Measurements from ENCODE around the gene SLC5A10. TPM values are rescaled to one million over a fixed set of nuclear protein-coding genes. Genes with fewer than 3 reads are reported as not detected.
"Not testable (repeated sequence)": the region's sequence is repeated elsewhere in the genome, so short reads cannot be mapped to it uniquely, and the experiment has no call there.

SLC5A10 gene
- total RNA-seq, 1 donor from 2014 or later, result not detected

DNA sequence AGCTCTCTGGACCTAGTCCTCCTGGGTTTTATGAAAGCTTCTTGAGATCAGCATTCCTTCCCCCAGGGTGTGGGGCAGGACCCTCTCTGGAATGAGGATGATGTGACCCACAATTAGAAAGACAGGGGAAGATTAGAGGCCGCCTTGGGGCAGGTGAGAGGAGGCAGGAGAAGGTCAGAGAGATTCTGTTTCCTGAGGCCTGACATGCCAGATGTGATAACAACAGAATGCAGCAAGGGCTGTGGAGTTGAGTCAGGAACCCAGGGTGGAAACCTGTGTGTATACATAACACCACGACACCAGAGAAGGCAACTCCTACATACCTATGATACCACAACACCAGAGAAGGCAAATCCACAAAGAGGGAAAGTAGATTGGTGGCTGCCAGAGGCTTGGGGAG lies 5.4 kb upstream of the SLC5A10 start:
- no peak for DNase-seq (ENCODE audit: extremely low read depth, low read depth, low spot score)

DNA sequence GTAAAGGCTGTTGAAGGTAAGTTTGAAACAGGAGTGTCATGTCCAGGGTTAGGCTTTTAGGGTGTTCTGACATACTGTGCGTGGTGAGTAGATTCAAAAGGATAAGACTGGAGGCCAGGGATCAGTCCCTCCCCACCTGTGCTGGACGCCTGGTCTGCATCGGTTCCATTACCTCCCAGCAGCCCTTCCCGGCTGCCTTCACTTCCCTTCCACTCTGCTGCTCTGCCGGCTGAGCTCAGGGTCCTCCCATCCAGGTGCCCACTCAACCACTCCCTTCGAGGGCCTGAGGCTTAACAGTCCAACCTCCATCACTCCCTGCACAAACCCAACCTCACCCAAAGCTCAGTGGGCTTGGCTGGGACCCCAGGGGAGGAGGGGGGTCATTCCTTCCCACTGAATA lies 4.1 kb upstream of the SLC5A10 start:
- no peak for DNase-seq (ENCODE audit: extremely low read depth, low read depth, low spot score)

DNA sequence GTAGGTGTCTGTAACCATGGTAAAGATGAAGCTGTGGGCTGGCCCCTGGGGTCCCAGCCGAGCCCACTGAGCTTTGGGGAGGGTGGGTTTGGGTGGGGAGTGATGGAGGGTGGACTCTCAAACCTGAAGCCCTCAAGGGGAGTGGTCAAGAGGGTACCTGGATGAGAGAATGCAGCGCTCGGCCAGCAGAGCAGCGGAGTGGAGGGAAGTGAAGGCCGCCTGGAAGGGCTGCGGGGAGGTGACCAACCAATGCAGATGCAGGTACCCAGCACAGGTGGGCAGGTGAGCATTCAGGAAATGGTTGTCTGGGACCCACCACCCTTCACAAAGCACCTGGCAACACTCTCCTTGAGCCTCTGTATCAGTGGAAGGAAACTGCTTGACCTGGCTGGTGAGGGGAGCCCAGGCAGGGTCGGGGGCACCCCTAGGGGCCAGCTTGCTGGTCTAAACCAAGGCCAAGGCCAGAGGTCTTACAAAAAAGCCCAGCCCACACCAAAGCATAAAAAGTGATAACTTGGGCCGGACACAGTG lies 3.4 kb upstream of the SLC5A10 start:
- no peak for DNase-seq (ENCODE audit: extremely low read depth, low read depth, low spot score)

DNA sequence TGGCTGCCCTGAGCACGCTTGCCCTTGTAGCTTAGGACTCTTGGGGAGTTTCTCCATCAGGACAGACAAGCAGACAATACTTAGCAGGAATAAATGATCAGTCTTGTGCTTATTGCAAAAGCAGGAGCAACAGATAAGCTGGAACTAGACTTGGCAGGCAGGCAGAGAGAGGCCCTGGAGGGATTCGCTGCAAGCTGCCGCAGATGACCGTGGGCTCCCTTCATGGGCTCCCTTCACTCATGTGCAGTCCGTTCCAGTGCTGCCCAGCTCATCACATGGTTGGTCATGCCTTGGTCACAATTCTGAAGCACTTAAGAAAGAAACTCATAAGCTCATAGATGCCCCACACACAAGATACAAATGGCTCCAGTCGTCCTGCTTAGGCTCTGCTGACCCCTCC lies 2.4 kb upstream of the SLC5A10 start:
- no peak for DNase-seq (ENCODE audit: extremely low read depth, low read depth, low spot score)

DNA sequence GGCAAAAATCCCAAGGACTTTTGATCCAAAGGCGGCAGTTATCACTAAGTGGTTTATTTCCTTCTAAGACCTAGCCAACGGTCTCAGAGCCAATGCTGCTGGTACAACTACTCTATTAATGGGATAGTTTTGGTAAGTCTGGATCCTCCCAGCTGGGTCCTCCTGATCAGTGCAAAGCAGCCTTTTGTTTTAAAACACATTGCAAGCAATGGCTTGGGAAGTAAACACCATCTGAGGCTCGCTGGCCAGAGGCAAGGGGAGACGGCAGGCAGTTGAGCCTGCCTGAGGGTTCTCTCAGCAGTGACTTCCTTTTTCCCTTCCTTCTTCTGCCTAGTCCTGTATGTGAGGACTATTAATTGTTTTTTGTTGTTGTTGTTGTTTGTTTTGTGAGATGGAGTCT lies 1.6 kb upstream of the SLC5A10 start:
- DNase-seq (ENCODE audit: extremely low read depth, low read depth, low spot score), result no peak

DNA sequence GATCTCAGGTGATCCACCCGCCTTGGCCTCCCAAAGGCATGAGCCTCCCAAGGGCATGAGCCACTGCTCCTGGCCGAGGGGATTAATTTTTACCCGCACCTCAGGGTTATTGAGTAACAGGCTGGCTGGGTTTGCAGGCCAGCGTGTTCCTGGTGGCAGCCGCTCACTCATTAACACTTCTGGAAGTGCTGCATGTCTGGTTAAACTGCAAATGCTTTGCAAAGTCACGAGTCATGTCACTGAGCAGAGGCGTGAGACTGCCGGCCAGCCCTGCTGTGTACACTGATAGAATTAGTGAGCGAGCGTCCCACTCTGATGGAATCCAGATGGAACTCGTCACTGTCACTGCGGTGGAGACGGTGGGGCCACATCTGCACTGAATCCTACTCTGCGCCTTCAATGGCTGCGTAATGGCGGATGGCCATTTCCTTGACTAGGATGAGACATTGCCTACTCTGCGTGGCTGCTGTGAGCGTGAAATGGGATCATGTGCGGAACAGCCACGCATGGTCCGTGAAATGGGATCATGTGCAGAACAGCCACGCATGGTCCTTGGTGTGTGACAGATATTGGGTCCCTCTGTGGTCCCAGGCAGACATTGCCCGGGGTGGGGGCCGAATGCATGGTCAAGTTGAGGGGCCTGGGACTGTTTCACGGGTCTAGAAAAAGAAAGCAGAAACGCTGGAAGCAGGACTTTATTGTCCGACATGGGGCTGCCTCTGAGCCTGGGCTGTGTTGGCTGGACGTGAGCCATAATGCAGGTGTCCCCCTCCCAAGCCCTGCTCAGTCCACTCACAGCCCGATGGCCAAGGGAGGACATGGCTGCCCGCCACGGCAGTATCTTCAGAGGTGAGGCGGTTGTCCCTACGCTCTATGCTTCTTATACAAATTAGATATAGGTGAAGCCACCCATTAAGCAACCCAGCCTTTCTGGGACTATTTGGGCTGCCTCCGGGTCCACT lies 740 bp upstream of the SLC5A10 start:
- DNase-seq (ENCODE audit: extremely low read depth, low read depth, low spot score), result no peak

DNA sequence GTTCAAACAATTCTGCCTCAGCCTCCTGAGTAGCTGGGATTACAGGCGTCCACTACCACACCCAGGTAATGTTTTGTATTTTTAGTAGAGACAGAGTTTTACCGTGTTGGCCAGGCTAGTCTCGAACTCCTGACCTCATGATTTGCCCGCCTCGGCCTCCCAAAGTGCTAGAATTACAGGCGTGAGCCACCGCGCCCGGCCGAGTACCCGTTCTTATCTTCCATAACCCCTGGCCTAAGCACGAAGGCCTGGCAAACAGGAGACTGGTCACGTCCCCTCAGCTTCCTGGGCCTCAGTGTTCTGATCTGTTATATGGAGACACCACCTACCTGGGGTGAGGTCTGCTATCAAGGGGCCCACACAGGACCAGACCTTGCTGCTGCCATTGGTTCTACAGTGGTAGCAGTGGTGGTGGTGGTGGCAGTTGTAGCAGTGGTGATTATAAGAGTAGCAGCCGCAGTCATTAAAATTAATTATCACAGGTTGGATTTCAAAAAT lies 1.3 kb downstream of the SLC5A10 start:
- no peak for DNase-seq (ENCODE audit: extremely low read depth, low read depth, low spot score)

DNA sequence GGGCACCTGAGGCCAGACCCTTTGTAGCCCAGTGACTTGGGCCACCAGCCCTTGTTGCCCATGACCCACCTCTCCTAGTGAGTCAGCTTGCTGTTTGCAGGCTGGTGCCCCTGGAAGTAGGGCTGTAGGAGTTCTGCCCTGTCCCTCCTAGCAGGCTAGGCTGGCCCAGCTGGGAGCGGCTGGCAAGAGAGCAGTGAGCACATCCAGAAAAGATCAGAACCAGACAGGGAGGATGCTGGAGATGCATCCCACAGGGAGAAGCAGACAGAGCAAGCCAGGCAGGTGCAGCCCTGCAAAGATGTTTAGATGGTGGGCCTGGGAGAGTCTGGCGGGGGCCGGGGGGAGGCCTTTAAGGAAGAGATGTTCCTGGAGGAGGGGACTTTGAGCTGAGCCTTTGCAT lies 2.4 kb downstream of the SLC5A10 start:
- no peak for DNase-seq (ENCODE audit: extremely low read depth, low read depth, low spot score)

DNA sequence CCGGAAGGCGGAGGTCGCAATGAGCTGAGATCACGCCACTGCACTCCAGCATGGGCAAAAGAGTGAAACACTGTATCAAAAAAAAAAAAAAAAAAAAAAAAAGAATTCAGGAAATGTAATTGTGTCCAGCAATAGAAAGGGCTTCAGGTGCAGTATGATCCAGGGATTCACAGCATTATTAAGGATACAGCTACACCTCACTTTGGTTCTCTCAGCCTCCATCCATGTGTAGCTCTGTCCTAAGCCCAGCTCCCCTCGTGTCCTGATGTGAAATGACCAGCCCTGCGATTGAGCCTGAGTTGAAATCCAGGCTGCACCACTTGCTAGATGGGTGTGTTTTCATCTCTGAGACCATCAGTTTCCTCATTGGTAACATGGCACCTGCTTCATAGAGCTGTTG lies 3.0 kb downstream of the SLC5A10 start:
- no peak for DNase-seq (ENCODE audit: extremely low read depth, low read depth, low spot score)

DNA sequence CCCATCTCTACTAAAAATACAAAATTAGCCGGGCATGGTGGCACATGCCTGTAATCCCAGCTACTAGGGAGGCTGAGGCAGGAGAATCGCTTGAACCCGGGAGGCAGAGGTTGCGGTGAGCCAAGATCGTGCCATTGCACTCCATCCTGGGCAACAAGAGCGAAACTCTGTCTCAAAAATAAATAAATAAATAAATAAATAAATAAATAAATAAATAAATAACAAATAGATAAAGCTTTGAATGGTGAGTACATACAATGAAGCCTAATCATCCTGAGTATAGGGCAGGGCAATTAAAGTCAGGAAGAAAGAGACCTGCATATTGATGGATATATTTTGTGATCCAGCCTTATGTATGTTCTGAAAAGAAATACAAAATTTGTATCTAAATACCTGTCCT lies 4.1 kb downstream of the SLC5A10 start:
- DNase-seq (ENCODE audit: extremely low read depth, low read depth, low spot score), result not testable (repeated sequence)

DNA sequence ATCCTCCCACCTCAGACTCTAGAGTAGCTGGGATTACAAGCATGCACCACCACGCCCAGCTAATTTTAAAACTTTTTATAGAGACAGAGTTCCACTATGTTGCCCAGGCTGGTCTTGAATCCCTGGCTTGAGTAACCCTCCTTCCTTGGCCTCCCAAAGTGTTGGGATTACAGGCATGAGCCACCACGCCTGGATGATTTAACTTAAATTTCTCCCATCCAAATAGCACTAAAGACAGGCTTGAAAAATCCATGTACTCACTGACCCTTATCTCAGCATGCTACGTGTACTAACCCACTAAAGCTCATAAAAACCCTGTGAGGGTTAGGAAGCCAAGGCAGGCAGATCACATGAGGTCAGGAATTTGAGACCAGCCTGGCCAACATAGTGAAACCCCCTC lies 4.6 kb downstream of the SLC5A10 start:
- DNase-seq (ENCODE audit: extremely low read depth, low read depth, low spot score), result no peak

DNA sequence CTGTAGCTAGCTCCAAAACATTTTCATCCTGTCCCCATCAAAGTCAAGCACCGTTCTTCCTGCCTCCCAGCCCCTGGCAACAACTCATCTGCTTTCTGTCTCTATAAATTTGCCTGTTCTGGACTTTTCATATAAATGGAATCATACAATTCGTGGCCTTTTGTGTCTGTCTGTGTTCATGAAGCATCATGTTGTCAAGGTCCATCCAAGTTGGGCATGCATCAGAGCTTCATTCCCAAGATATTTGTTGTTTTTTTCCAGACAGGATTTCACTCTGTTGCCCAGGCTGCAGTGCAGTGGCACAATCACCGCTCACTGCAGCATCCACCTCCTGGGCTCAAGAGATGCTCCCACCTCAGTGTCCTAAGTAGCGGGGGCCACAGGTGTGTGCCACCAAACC lies 5.9 kb downstream of the SLC5A10 start:
- DNase-seq (ENCODE audit: extremely low read depth, low read depth, low spot score), result no peak

DNA sequence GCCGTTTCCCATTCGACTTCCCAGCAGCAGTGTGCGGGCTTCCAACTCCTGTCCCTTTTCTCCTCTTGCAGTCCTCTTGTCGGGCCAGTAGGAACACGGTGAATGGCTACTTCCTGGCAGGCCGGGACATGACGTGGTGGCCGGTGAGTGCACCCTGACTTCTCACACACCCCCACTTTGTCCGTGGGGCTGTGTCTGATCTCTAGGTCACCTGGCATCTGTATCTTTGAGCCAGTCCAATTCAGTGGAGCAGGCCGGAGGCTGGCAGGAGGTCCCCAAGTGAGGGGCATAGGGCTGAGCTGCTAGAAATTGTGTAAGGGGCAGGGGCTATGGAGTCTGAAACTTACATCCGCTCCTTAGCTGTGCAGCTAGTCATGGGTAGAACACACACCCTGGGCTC lies 6.6 kb downstream of the SLC5A10 start:
- no peak for DNase-seq (ENCODE audit: extremely low read depth, low read depth, low spot score)

DNA sequence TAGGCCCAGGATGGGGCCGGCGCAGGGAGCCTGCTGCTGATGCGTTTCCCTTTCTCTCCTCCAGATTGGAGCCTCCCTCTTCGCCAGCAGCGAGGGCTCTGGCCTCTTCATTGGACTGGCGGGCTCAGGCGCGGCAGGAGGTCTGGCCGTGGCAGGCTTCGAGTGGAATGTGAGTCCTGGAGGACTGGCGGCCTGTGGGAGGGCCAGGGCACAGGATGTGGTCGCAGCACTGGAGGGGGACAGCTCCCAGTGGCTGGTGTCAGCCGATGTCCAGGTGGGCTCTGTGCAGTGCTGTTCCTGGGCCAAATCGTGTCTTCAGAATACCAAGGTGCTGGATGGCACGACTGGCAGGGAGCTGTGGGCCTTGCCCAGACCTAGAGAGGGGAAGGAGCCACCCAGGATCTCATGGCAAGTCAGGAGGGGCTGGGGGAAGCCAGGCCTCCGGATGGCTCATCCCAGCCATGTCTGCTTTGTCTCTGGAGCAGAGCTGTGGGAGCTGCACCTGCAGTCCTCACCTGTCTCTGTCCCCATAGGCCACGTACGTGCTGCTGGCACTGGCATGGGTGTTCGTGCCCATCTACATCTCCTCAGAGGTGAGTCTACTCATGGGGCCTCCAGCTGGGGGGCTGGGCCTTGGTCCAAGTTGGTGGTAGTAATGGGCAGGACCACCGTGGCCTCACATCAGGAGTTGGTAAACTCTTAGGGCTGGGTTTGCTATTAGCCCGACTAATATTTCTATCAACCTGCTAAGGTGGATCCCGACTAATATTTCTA lies 7.3 kb downstream of the SLC5A10 start:
- no peak for DNase-seq (ENCODE audit: extremely low read depth, low read depth, low spot score)

DNA sequence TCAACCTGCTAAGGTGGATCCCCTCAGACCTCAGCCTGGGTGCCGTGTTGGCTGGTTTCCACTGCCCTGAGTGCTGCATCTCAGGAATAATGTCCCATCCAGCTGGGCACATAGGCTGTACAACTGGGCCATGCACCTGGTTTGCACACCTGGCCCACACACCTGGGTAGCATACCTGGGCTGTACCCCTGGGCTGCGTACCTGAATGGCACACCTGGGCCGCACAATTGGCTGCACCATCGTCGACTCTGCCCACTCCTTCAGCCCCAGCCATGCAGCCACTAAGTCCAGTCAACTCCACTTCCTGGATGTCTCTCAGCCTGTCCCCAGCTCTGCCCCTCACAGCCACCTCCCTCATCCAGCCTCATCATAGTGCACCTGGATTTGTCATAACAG lies 7.9 kb downstream of the SLC5A10 start:
- no peak for DNase-seq (ENCODE audit: extremely low read depth, low read depth, low spot score)

DNA sequence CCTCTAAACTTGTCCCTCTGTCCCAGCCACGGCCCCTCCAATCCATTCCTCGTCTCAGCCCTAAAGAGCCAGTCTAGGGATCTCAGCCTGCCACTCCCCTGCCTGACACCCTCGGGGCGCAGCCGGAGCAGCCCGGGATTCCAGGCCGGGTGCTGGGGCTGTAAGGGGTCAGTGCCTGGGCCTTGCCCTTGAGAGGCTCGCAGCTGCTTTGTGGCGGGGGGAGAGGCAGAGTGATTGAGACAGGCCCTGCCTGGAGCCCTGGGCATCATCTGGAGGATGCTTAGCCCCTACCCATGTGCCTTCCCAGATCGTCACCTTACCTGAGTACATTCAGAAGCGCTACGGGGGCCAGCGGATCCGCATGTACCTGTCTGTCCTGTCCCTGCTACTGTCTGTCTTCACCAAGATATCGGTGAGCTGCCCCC lies 8.3 kb downstream of the SLC5A10 start:
- no peak for DNase-seq (ENCODE audit: extremely low read depth, low read depth, low spot score)

DNA sequence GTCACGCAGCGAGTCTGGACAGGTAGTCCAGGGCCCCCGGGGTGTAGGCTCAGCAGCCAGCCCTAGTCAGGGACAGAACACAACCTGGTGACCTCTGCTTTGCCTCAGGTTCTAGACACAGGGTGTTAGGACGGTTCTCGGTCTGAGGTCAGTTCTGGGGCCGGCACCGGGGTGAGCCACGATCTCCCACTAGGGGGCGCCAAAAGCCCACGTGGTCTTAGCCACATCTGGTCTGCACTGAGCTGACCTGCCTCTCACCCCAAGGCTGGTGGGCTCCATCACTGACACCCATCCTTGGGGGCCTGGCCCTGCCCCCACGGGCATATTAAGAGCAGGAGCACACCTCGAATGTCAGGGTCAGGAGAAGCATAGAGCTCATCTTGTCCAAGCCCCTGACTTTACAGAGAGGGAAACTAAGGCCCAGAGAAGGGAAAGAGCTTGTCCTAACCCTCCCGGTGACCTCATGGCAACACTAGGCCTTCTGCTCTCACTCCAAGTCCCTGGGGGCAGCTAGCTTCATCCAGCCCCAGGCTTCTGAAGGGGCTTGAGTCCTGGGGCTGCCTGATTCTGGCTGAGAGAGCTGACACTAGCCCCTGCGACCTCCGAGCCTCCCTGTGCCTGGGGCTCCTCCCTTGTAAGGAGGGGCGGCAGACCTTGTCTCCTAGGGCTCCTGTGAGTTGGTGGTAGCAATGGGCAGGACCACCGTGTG lies 9.0 kb downstream of the SLC5A10 start:
- no peak for DNase-seq (ENCODE audit: extremely low read depth, low read depth, low spot score)

DNA sequence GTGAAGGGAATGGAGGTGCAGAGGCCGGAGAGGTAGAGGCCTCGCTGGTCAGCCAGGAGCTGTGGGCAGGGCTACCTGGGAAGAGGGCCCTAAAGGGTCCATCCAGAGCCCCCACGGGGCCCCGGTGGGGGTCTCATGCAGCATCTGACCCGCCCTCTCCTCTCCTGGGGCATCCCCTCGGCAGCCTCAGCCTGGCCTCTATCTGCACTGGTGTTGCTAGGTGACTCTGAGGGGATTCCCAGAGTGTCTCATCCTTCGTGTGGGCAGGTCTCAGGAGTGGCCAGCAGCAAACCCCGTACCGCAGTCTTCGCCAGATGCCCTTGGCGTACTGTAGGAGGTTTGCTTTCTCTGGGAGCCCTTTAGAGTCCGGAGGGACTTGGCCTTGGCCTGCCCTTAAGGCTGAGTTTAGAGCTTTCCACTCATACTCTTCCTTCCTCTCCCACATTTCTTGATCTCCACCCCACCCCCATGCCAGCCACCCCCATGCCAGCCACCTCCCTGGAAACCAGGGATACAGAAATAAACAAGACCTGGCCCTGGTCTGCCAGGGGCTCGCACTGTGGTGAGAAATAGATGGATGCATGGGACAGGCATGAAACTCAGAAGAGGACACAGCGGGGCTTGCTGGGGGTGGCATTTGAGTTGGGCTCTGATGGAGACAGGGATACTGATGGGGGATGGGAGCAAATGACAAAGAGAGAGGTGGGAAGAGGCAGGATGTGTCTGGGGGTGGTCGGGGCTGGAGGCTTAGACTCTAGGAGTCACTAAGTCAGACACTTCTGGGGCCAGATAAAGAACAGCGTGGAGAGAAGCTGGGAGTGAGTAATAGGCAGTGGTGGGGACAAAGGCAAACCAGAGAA lies 9.9 kb downstream of the SLC5A10 start:
- DNase-seq (ENCODE audit: extremely low read depth, low read depth, low spot score), result no peak

DNA sequence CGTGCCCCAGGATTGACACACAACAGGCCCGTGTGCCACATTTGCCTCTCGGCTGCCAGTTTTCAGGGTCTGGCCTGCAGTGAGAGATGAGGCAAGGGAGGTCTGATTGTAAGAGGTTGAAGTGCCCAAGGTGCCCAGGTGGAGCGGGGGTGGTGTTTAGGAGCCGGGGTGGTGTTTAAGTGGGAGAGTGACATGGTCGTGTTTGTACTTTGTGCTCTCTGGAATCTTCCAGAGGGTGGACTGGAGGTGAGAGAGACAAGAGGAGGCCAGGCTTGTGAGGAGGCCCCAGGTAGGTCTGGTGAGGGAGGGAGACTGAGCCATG lies 10.5 kb downstream of the SLC5A10 start:
- no peak for DNase-seq (ENCODE audit: extremely low read depth, low read depth, low spot score)

Data from glomerular endothelial cell (primary cell).